ENCODE measurements around the gene DHTKD1. TPM values are rescaled to one million over a fixed set of nuclear protein-coding genes. Genes with fewer than 3 reads are reported as not detected.
"Not testable (repeated sequence)": the region's sequence is repeated elsewhere in the genome, so short reads cannot be mapped to it uniquely, and the experiment has no call there.

Gene DHTKD1
- polyA plus RNA-seq, 3 donors: 10.7 to 14.9 (median 11.1) TPM

GRCh38 chr10:12061124-12061523, 7.6 kb upstream of the DHTKD1 start:
- H3K27ac ChIP-seq (ENCODE audit: low read depth, low read length): no peak overlapping the region
- 80 to 90% (median 81%) methylated on average over 4 of the region's 4 CpGs for WGBS, 3 donors

GRCh38 chr10:12062754-12063482, 5.8 kb upstream of the DHTKD1 start:
- H3K27ac ChIP-seq (ENCODE audit: low read depth, low read length): no peak overlapping the region

GRCh38 chr10:12063483-12063818, 5.3 kb upstream of the DHTKD1 start:
- no peak overlapping the region for H3K27ac ChIP-seq (ENCODE audit: low read depth, low read length)
- 77 to 81% (median 81%) methylated on average over 3 of the region's 3 CpGs for WGBS, 3 donors

More at GRCh38 chr10:12062754-12063482, 5.8 kb upstream of the DHTKD1 start:
- WGBS, 3 donors: 67 to 74% (median 72%) methylated on average over 14 of the region's 14 CpGs

GRCh38 chr10:12067336-12067735, 1.4 kb upstream of the DHTKD1 start:
- H3K27ac ChIP-seq (ENCODE audit: low read depth, low read length): no peak overlapping the region
- WGBS, 3 donors: 79 to 94% (median 91%) methylated on average over 2 of the region's 2 CpGs

GRCh38 chr10:12071441-12071840, 2.7 kb downstream of the DHTKD1 start:
- not testable (repeated sequence) for H3K27ac ChIP-seq (ENCODE audit: low read depth, low read length)
- WGBS, 3 donors: 95 to 96% (median 95%) methylated on average over 15 of the region's 15 CpGs

- WGBS, 3 donors: 81 to 86% (median 86%) methylated on average over 4 of the region's 4 CpGs
- H3K27ac ChIP-seq (ENCODE audit: low read depth, low read length): no peak overlapping the region
Observed at GRCh38 chr10:12073526-12073925, 4.8 kb downstream of the DHTKD1 start.

- no peak overlapping the region for H3K27ac ChIP-seq (ENCODE audit: low read depth, low read length)
- WGBS, 3 donors: 74 to 75% (median 74%) methylated on average over 9 of the region's 9 CpGs
Observed at GRCh38 chr10:12077580-12078180, 8.9 kb downstream of the DHTKD1 start.

GRCh38 chr10:12081470-12081869, 12.7 kb downstream of the DHTKD1 start:
- 81 to 98% (median 93%) methylated on average over 8 of the region's 8 CpGs for WGBS, 3 donors
- H3K27ac ChIP-seq (ENCODE audit: low read depth, low read length): no peak overlapping the region

- H3K27ac ChIP-seq (ENCODE audit: low read depth, low read length): no peak overlapping the region
- 79 to 94% (median 85%) methylated on average over 6 of the region's 6 CpGs for WGBS, 3 donors
Observed at GRCh38 chr10:12081879-12082557, 13.3 kb downstream of the DHTKD1 start.

- no peak overlapping the region for H3K27ac ChIP-seq (ENCODE audit: low read depth, low read length)
- 95 to 96% (median 95%) methylated on average over 14 of the region's 14 CpGs for WGBS, 3 donors
Observed at GRCh38 chr10:12088919-12089318, 20.2 kb downstream of the DHTKD1 start.

GRCh38 chr10:12091421-12091820, 22.7 kb downstream of the DHTKD1 start:
- 83 to 97% (median 89%) methylated on average over 4 of the region's 4 CpGs for WGBS, 3 donors
- no peak overlapping the region for H3K27ac ChIP-seq (ENCODE audit: low read depth, low read length)

GRCh38 chr10:12097361-12097760, 28.6 kb downstream of the DHTKD1 start:
- H3K27ac ChIP-seq (ENCODE audit: low read depth, low read length): not testable (repeated sequence)
- 92 to 94% (median 93%) methylated on average over 9 of the region's 9 CpGs for WGBS, 3 donors

GRCh38 chr10:12097791-12098190, 29.0 kb downstream of the DHTKD1 start:
- no peak overlapping the region for H3K27ac ChIP-seq (ENCODE audit: low read depth, low read length)
- WGBS, 3 donors: 79 to 95% (median 87%) methylated on average over 5 of the region's 5 CpGs

- H3K27ac ChIP-seq (ENCODE audit: low read depth, low read length): no peak overlapping the region
- WGBS, 3 donors: 80 to 91% (median 86%) methylated on average over 4 of the region's 4 CpGs
Observed at GRCh38 chr10:12098966-12099365, 30.2 kb downstream of the DHTKD1 start.

- no peak overlapping the region for H3K27ac ChIP-seq (ENCODE audit: low read depth, low read length)
- WGBS, 3 donors: 77 to 93% (median 78%) methylated on average over 4 of the region's 4 CpGs
Observed at GRCh38 chr10:12103802-12104201, 35.0 kb downstream of the DHTKD1 start.

GRCh38 chr10:12107781-12108180, 39.0 kb downstream of the DHTKD1 start:
- WGBS, 3 donors: 78 to 87% (median 84%) methylated on average over 14 of the region's 14 CpGs
- H3K27ac ChIP-seq (ENCODE audit: low read depth, low read length): no peak overlapping the region

GRCh38 chr10:12109286-12109685, 40.5 kb downstream of the DHTKD1 start:
- 96 to 98% (median 98%) methylated on average over 5 of the region's 5 CpGs for WGBS, 3 donors
- no peak overlapping the region for H3K27ac ChIP-seq (ENCODE audit: low read depth, low read length)

GRCh38 chr10:12111528-12111927, 42.8 kb downstream of the DHTKD1 start:
- H3K27ac ChIP-seq (ENCODE audit: low read depth, low read length): no peak overlapping the region

- H3K27ac ChIP-seq (ENCODE audit: low read depth, low read length): no peak overlapping the region
Observed at GRCh38 chr10:12113627-12114026, 44.9 kb downstream of the DHTKD1 start.

GRCh38 chr10:12121673-12122072, 52.9 kb downstream of the DHTKD1 start:
- 84 to 88% (median 88%) methylated on average over 4 of the region's 4 CpGs for WGBS, 3 donors
- no peak overlapping the region for H3K27ac ChIP-seq (ENCODE audit: low read depth, low read length)

More at GRCh38 chr10:12113627-12114026, 44.9 kb downstream of the DHTKD1 start:
- 94 to 96% (median 96%) methylated on average over 2 of the region's 2 CpGs for WGBS, 3 donors
